A549 (cell line): ENCODE results near the gene MACF1.
"Not testable (repeated sequence)": the region's sequence is repeated elsewhere in the genome, so short reads cannot be mapped to it uniquely, and the experiment has no call there.

Source experiments
- CEBPB ChIP-seq, 2 experiments: fragments of >200 bp in 1 of 2; sonication (Bioruptor Twin) in 1 of 2; formaldehyde crosslinking in 1 of 2; IDR thresholded peaks; 2 replicates each; pipeline ENCODE4 v1.6.1; 2012 to 2016
- CTCF ChIP-seq: fragments of >200 bp; sonication (Bioruptor Twin); formaldehyde crosslinking; IDR thresholded peaks from 3 replicates; pipeline ENCODE4 v1.5.1; 2016
- ELK1 ChIP-seq: fragments of 150-350 bp; IDR thresholded peaks from 2 replicates; pipeline ENCODE4 v1.6.1; 2014; ENCODE audit warnings: low read depth, mild to moderate bottlenecking, low read length
- EP300 ChIP-seq, 2 experiments: fragments of >200 bp; sonication (Bioruptor Twin); formaldehyde crosslinking; IDR thresholded peaks; 2 replicates in 1 of 2; 3 replicates in 1 of 2; pipeline ENCODE4 v1.6.1; 2016 to 2017
- HEYL ChIP-seq: fragments of 250-450 bp; sonication (Bioruptor Pico); IDR thresholded peaks from 2 replicates; pipeline ENCODE4 v1.8.0; 2021; ENCODE audit warnings: mild to moderate bottlenecking, moderate library complexity
- HOXA7 ChIP-seq: fragments of 250-450 bp; sonication (Bioruptor Pico); IDR thresholded peaks from 2 replicates; pipeline ENCODE4 v1.5.0; 2020; ENCODE audit warnings: mild to moderate bottlenecking, moderate library complexity
- MAFK ChIP-seq: fragments of 450-650 bp; IDR thresholded peaks from 2 replicates; pipeline ENCODE4 v1.6.1; 2014; ENCODE audit not compliant: partially characterized antibody
- MAX ChIP-seq: IDR thresholded peaks from 2 replicates; pipeline ENCODE4 v1.6.1; 2012
- POLR2A ChIP-seq: IDR thresholded peaks from 2 replicates; pipeline ENCODE4 v1.6.1; 2012; ENCODE audit warnings: mild to moderate bottlenecking, low read length
- RCOR1 ChIP-seq: fragments of 150-350 bp; IDR thresholded peaks from 2 replicates; pipeline ENCODE4 v1.6.1; 2014; ENCODE audit warnings: antibody characterized with exemption, low read length, low read depth
- RFX5 ChIP-seq: fragments of 450-650 bp; IDR thresholded peaks from 2 replicates; pipeline ENCODE4 v1.7.1; 2014; ENCODE audit warnings: antibody characterized with exemption, mild to moderate bottlenecking, moderate library complexity
- SMC3 ChIP-seq: fragments of >200 bp; sonication (Bioruptor Twin); formaldehyde crosslinking; IDR thresholded peaks from 3 replicates; pipeline ENCODE4 v1.6.1; 2018; ENCODE audit warnings: inconsistent platforms
- USF2 ChIP-seq: fragments of 450-650 bp; IDR thresholded peaks from 2 replicates; pipeline ENCODE4 v1.6.1; 2014; ENCODE audit warnings: antibody characterized with exemption
- ZFP36 ChIP-seq: fragments of 450-650 bp; IDR thresholded peaks from 2 replicates; pipeline ENCODE4 v1.6.1; 2014; ENCODE audit warnings: borderline replicate concordance; ENCODE audit not compliant: partially characterized antibody

- not testable (repeated sequence) for TF ChIP-seq CTCF; EP300 (IDR thresholded peaks at IDR 0.05); USF2; HEYL (CRISPR knock-in tag); CEBPB (IDR thresholded peaks at IDR 0.05); POLR2A; SMC3; RCOR1; HOXA7; MAFK; MAX; ZFP36; ELK1; RFX5
Measured at GRCh38 chr1:39467108-39467720, 262.7 kb downstream of the MACF1 start.
